ENCODE measurements around the gene BCL2.

GRCh38 chr18:63128237-63128974 lies 191.2 kb downstream of the BCL2 start:
- TF ChIP-seq, protein P1, sequence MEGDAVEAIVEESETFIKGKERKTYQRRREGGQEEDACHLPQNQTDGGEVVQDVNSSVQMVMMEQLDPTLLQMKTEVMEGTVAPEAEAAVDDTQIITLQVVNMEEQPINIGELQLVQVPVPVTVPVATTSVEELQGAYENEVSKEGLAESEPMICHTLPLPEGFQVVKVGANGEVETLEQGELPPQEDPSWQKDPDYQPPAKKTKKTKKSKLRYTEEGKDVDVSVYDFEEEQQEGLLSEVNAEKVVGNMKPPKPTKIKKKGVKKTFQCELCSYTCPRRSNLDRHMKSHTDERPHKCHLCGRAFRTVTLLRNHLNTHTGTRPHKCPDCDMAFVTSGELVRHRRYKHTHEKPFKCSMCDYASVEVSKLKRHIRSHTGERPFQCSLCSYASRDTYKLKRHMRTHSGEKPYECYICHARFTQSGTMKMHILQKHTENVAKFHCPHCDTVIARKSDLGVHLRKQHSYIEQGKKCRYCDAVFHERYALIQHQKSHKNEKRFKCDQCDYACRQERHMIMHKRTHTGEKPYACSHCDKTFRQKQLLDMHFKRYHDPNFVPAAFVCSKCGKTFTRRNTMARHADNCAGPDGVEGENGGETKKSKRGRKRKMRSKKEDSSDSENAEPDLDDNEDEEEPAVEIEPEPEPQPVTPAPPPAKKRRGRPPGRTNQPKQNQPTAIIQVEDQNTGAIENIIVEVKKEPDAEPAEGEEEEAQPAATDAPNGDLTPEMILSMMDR (IDR thresholded peaks at IDR 0.05; ENCODE audit: low read depth, low read length) = no peak
- TF ChIP-seq EZH2phosphoT487 (IDR thresholded peaks at IDR 0.05; ENCODE audit: low read depth) = no peak
